Dermis blood vessel endothelial cell (primary cell): Measurements from ENCODE around the gene ALG12. TPM values are rescaled to one million over a fixed set of nuclear protein-coding genes. Genes with fewer than 3 reads are reported as not detected.
"Not testable (repeated sequence)": the region's sequence is repeated elsewhere in the genome, so short reads cannot be mapped to it uniquely, and the experiment has no call there.

Experiments
- DNase-seq: peaks from one replicate; pipeline ENCODE4 v3.0.0; 2010
- total RNA-seq: library from RNA; depleted of rRNA; stranded (reverse); fragments of >200 nt; gene quantifications from 2 replicates; pipeline ENCODE4 v1.2.3, GENCODE V29; 2014

ALG12 gene
- total RNA-seq, 1 donor from 2014 or later = 14.6 TPM

GRCh38 chr22:49865156-49865555 is 53.1 kb downstream of the ALG12 start:
- no peak for DNase-seq

- DNase-seq = no peak
Measured at GRCh38 chr22:49863931-49864330, 54.3 kb downstream of the ALG12 start.

GRCh38 chr22:49862496-49862776 is 55.8 kb downstream of the ALG12 start:
- DNase-seq = no peak

- no peak for DNase-seq
Measured at GRCh38 chr22:49861642-49862495, 56.4 kb downstream of the ALG12 start.

GRCh38 chr22:49858827-49859226 is 59.4 kb downstream of the ALG12 start:
- no peak for DNase-seq

- no peak for DNase-seq
Measured at GRCh38 chr22:49856766-49857618, 61.2 kb downstream of the ALG12 start.

GRCh38 chr22:49856343-49856742 is 61.9 kb downstream of the ALG12 start:
- no peak for DNase-seq

- DNase-seq = peak; percentile 43
Measured at GRCh38 chr22:49855251-49855911, 62.9 kb downstream of the ALG12 start.

- DNase-seq = peak; percentile 49
Measured at GRCh38 chr22:49853981-49854831, 64.0 kb downstream of the ALG12 start.

- peak; percentile 98 for DNase-seq
Measured at GRCh38 chr22:49852898-49853894, 65.0 kb downstream of the ALG12 start, which contains the start of gene ZBED4. Gene ZBED4, plus strand, starts transcription at chr22:49853844. Its CDS starts 29,819 bp downstream, at chr22:49883663.

GRCh38 chr22:49852568-49852897 is 65.7 kb downstream of the ALG12 start:
- not testable (repeated sequence) for DNase-seq

GRCh38 chr22:49850959-49851802 is 67.1 kb downstream of the ALG12 start:
- no peak for DNase-seq

Other genes with a start within 250 kb of the ALG12 start
- 34.2 and 39.0 TPM in 2 replicates for gene BRD1, start 90.6 kb downstream of the ALG12 start, total RNA-seq
- gene ZBED4, start 64.6 kb downstream of the ALG12 start, total RNA-seq = 16.7 and 21.9 TPM in 2 replicates
- 77.4 and 123 TPM in 2 replicates for gene CRELD2, start 196 bp upstream of the ALG12 start, total RNA-seq
- 463 and 464 TPM in 2 replicates for gene PIM3, start 42.3 kb upstream of the ALG12 start, total RNA-seq
- 0.05 and 0.17 TPM in 2 replicates for gene IL17REL, start 94.3 kb upstream of the ALG12 start, total RNA-seq
- gene TTLL8, start 139.9 kb upstream of the ALG12 start, total RNA-seq = not detected in 2 replicates
- gene MLC1, start 167.0 kb upstream of the ALG12 start, total RNA-seq = not detected in 2 replicates
- gene MOV10L1, start 171.6 kb upstream of the ALG12 start, total RNA-seq = 19.4 and 35.1 TPM in 2 replicates